Panc1 (cell line): ENCODE data around the gene BAMBI. TPM values are rescaled to one million over a fixed set of nuclear protein-coding genes. Genes with fewer than 3 reads are reported as not detected.

Source experiments
- ATAC-seq: fragments of 200-7000 bp; cut with Tn5 transposase; 2 replicates; pipeline ENCODE4 v1.9.1; 2020; ENCODE audit warnings: mild to moderate bottlenecking, moderate library complexity
- BruUV-seq: library from RNA; stranded (reverse); fragments of 400-500 nt; replicated peaks from 2 replicates; lab custom pipeline; 2021; lab: Mats Ljungman, UMichigan
- CTCF ChIA-PET: fragments of 300-600 bp; sonication (Branson Sonifier 250); formaldehyde crosslinking; loops from one replicate; lab custom pipeline; 2022; ENCODE audit warnings: antibody characterized with exemption; lab: Charles Lee
- POLR2A ChIA-PET: fragments of 300-600 bp; sonication (Branson Sonifier 250); formaldehyde crosslinking; loops from one replicate; lab custom pipeline; 2022; ENCODE audit warnings: antibody characterized with exemption; lab: Charles Lee
- DNase-seq: peaks from one replicate; pipeline ENCODE4 v3.0.0-alpha.2; 2010; ENCODE audit warnings: low read depth, low spot score
- H3K27ac ChIP-seq: 2 replicates; pipeline ENCODE4 v1.5.1; 2011; ENCODE audit warnings: mild to moderate bottlenecking, low read length, inconsistent platforms
- H3K27me3 ChIP-seq: fragments of 200-500 bp; sonication (Bioruptor generic); 2 replicates; pipeline ENCODE4 v1.6.0; 2014; ENCODE audit warnings: low read length, inconsistent platforms; ENCODE audit not compliant: control insufficient read depth, insufficient read depth
- H3K36me3 ChIP-seq: fragments of 200-500 bp; sonication (Bioruptor generic); 2 replicates; pipeline ENCODE4 v1.5.1; 2014; ENCODE audit warnings: inconsistent platforms, mild to moderate bottlenecking, low read length, moderate library complexity; ENCODE audit not compliant: control insufficient read depth, insufficient read depth
- H3K4me1 ChIP-seq: 2 replicates; pipeline ENCODE4 v1.5.1; 2011; ENCODE audit warnings: inconsistent platforms, mild to moderate bottlenecking, low read length, moderate library complexity; ENCODE audit not compliant: control insufficient read depth, insufficient read depth
- H3K4me3 ChIP-seq, 2 experiments: 2 replicates each; pipeline ENCODE4 v1.5.1; 2011 to 2012; ENCODE audit warnings: low read depth in 2 of 2, low read length in 2 of 2, mild to moderate bottlenecking in 2 of 2, inconsistent platforms in 1 of 2, moderate library complexity in 1 of 2
- H3K9me3 ChIP-seq: fragments of 200-500 bp; sonication (Bioruptor generic); 2 replicates; pipeline ENCODE4 v1.5.1; 2014; ENCODE audit warnings: low read depth, mild to moderate bottlenecking, inconsistent platforms, low read length, moderate library complexity; ENCODE audit not compliant: control insufficient read depth, insufficient read depth
- POLR2AphosphoS5 ChIP-seq: IDR thresholded peaks from 2 replicates; pipeline ENCODE4 v1.6.1; 2012; ENCODE audit warnings: mild to moderate bottlenecking, low read depth, low read length, moderate library complexity
- SIN3A ChIP-seq: IDR thresholded peaks from 2 replicates; pipeline ENCODE4 v1.6.1; 2012; ENCODE audit warnings: low read depth, mild to moderate bottlenecking, low read length, moderate library complexity, borderline replicate concordance; ENCODE audit not compliant: insufficient read depth
- TCF7L2 ChIP-seq: IDR thresholded peaks from 2 replicates; pipeline ENCODE4 v1.6.1; 2011; ENCODE audit warnings: mild to moderate bottlenecking, low read depth, low read length, inconsistent platforms
- in situ Hi-C: cut with HindIII; loops from 2 replicates; pipeline ENCODE4 v1.10.0; 2016; ENCODE audit warnings: low sequenced_read_pairs, low pct_unique_long_range_greater_than_20kb
- intact Hi-C: fragments of 100-400 bp; cut with micrococcal nuclease; formaldehyde crosslinking; loops from one replicate; pipeline ENCODE4 v1.10.0; 2022; ENCODE audit not compliant: unreplicated experiment
- total RNA-seq: library from RNA; stranded (reverse); gene quantifications from one replicate; pipeline ENCODE4 v1.2.1, GENCODE V29; 2021; ENCODE audit not compliant: unreplicated experiment
- TF ChIP-seq, protein P1 (sequence below), 2 experiments: IDR thresholded peaks; 2 replicates each; pipeline ENCODE4 v1.6.1; 2011 to 2012; ENCODE audit warnings: low read depth in 2 of 2, control low read depth in 1 of 2, low read length in 1 of 2, mild to moderate bottlenecking in 1 of 2, moderate library complexity in 1 of 2; ENCODE audit not compliant: insufficient read depth in 1 of 2
- TF ChIP-seq, protein P2 (sequence below): fragments of 450-650 bp; IDR thresholded peaks from 2 replicates; pipeline ENCODE4 v1.5.1; 2017; ENCODE audit warnings: mild to moderate bottlenecking

The BAMBI gene
- total RNA-seq, 1 experiment from 2014 or later, result 3.9 TPM

DNA sequence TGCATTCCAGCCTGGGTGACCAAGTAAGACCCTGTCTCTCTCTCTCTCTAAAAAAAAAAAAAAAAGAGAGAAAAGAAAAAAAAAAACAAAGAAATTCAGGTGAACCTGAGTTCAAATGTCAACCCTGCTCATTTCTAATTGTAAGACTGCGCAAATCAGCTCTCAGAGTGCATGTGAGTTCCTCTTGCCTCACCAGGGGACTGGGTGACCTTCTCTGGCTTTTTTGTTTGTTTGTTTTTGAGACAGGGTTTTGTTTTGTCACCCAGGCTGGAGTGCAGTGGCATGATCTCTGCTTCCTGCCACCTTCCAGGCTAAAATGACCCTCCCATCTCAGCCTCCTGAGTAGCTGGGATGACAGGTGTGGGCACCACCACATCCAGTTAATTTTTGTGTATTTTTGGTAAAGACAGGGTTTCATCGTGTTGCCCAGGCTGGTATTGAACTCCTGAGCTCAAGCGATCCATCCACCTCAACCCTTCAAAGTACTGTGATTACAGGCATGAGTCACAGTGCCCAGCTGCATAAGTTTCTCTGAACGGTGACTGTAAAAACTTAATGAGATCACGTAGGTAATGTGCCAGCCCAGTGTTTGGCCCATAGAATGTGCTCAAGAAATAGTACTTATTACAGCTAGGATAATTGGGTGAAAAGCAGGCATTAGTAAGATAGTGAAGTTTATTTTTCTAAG is 45.3 kb upstream of the BAMBI start:
- DNase-seq, result no peak

DNA sequence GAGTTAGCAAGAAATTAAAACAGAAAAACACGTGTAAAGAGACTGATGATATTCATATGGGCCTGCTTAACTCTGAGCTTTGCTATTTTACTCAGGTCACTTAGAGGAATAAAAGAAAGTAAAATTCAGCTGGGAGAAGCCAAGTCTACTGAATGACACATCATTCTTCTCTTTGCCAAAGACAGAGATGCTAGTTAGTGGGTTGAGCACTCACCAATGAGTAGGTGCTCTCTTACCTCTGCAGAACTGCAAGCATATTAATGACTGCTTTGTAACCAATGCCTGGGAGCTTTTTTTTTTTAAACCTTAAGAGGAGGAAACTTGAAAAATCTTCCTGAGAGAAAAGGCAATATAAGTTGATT is 44.8 kb upstream of the BAMBI start:
- ChIA-PET CTCF (no interaction called here), POLR2A (interaction anchor here (0.5 to 0.6 kb wide), 2 partner anchors 20 to 41 kb away, joined by 3 to 5 read pairs; no protein-coding TSS in a partner anchor)
- Histone ChIP-seq H3K9me3 (no peaks in the 10 kb centered on the region), H3K27me3 (no peaks in the 10 kb centered on the region), H3K4me1 (no peaks in the 10 kb centered on the region), H3K36me3 (no peaks in the 10 kb centered on the region), H3K27ac (no peak overlapping the region), H3K4me3 (no peak overlapping the region)
- intact Hi-C loops, result no loop called here
- TF ChIP-seq SIN3A (no peak), TCF7L2 (no peak), POLR2AphosphoS5 (no peak)
- TF ChIP-seq, protein P1, sequence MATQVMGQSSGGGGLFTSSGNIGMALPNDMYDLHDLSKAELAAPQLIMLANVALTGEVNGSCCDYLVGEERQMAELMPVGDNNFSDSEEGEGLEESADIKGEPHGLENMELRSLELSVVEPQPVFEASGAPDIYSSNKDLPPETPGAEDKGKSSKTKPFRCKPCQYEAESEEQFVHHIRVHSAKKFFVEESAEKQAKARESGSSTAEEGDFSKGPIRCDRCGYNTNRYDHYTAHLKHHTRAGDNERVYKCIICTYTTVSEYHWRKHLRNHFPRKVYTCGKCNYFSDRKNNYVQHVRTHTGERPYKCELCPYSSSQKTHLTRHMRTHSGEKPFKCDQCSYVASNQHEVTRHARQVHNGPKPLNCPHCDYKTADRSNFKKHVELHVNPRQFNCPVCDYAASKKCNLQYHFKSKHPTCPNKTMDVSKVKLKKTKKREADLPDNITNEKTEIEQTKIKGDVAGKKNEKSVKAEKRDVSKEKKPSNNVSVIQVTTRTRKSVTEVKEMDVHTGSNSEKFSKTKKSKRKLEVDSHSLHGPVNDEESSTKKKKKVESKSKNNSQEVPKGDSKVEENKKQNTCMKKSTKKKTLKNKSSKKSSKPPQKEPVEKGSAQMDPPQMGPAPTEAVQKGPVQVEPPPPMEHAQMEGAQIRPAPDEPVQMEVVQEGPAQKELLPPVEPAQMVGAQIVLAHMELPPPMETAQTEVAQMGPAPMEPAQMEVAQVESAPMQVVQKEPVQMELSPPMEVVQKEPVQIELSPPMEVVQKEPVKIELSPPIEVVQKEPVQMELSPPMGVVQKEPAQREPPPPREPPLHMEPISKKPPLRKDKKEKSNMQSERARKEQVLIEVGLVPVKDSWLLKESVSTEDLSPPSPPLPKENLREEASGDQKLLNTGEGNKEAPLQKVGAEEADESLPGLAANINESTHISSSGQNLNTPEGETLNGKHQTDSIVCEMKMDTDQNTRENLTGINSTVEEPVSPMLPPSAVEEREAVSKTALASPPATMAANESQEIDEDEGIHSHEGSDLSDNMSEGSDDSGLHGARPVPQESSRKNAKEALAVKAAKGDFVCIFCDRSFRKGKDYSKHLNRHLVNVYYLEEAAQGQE (IDR thresholded peaks at IDR 0.05; ENCODE audit: insufficient read depth in 1 of 2, low read depth in 2 of 2, low read length in 1 of 2), result no peak
- TF ChIP-seq, protein P2, sequence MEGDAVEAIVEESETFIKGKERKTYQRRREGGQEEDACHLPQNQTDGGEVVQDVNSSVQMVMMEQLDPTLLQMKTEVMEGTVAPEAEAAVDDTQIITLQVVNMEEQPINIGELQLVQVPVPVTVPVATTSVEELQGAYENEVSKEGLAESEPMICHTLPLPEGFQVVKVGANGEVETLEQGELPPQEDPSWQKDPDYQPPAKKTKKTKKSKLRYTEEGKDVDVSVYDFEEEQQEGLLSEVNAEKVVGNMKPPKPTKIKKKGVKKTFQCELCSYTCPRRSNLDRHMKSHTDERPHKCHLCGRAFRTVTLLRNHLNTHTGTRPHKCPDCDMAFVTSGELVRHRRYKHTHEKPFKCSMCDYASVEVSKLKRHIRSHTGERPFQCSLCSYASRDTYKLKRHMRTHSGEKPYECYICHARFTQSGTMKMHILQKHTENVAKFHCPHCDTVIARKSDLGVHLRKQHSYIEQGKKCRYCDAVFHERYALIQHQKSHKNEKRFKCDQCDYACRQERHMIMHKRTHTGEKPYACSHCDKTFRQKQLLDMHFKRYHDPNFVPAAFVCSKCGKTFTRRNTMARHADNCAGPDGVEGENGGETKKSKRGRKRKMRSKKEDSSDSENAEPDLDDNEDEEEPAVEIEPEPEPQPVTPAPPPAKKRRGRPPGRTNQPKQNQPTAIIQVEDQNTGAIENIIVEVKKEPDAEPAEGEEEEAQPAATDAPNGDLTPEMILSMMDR, result no peak
- no peak for ATAC-seq
- in situ Hi-C loops, result no loop called here
- no peak for DNase-seq
- BruUV-seq, result no TSS peak

More for the DNA sequence above, 45.3 kb upstream of the BAMBI start:
- no peaks in the 10 kb centered on the region for H3K4me1 ChIP-seq
- TF ChIP-seq, protein P2, result no peak
- no peak for TF ChIP-seq SIN3A
- TF ChIP-seq TCF7L2, result no peak
- TF ChIP-seq POLR2AphosphoS5, result no peak
- TF ChIP-seq, protein P1 (IDR thresholded peaks at IDR 0.05; ENCODE audit: insufficient read depth in 1 of 2, low read depth in 2 of 2, low read length in 1 of 2), result no peak
- no peaks in the 10 kb centered on the region for H3K27me3 ChIP-seq
- ChIA-PET POLR2A (interaction anchor here (0.6 kb wide), 1 partner anchor 20 kb away, joined by 5 read pairs; no protein-coding TSS in a partner anchor), CTCF (no interaction called here)
- intact Hi-C loops (no loop called here), in situ Hi-C loops (no loop called here)
- H3K27ac ChIP-seq, result no peak overlapping the region
- no TSS peak for BruUV-seq
- H3K4me3 ChIP-seq, result no peak overlapping the region
- H3K9me3 ChIP-seq, result no peaks in the 10 kb centered on the region
- ATAC-seq, result no peak
- H3K36me3 ChIP-seq, result no peaks in the 10 kb centered on the region
